ENCODE measurements around the gene TNK2.

- TF ChIP-seq POLR2AphosphoS5 (IDR thresholded peaks at IDR 0.05; ENCODE audit: insufficient read depth, low read depth, low read length), result no peak
- TF ChIP-seq CTCF (IDR thresholded peaks at IDR 0.05; ENCODE audit: extremely low read depth in 1 of 2, insufficient read depth in 1 of 2, low read depth in 1 of 2, low read length in 2 of 2), result no peak
- no peak for TF ChIP-seq GATA2 (IDR thresholded peaks at IDR 0.05; ENCODE audit: insufficient read depth, insufficient read length, low read depth, low read length)
- TF ChIP-seq JUN (IDR thresholded peaks at IDR 0.05; ENCODE audit: borderline replicate concordance, insufficient read depth, insufficient read length, low read depth), result no peak
These were observed 7.9 kb upstream of the TNK2 start for GRCh38 chr3:195916291-195916690.

All from endothelial cell of umbilical vein (primary cell).